HG03097 (cell line): ENCODE measurements around the gene NDUFAF3.

Experiments
- ATAC-seq: cut with Tn5 transposase; IDR thresholded peaks from one replicate; pipeline ENCODE4 v1.9.1; 2021; ENCODE audit not compliant: unreplicated experiment, low FRiP score

Gene NDUFAF3

GRCh38 chr3:49017229-49017970 is 4.5 kb upstream of the NDUFAF3 start:
- ATAC-seq: no peak

- ATAC-seq: no peak
These were observed 3.8 kb upstream of the NDUFAF3 start, which contains the start of gene DALRD3 for GRCh38 chr3:49017971-49018706. DALRD3 (minus strand) TSS chr3:49018580; CDS start chr3:49018564, 16 bp downstream.

- ATAC-seq: no peak
These were observed 3.3 kb upstream of the NDUFAF3 start for GRCh38 chr3:49018707-49019006.

GRCh38 chr3:49019941-49020329 is 2.0 kb upstream of the NDUFAF3 start:
- ATAC-seq: no peak

GRCh38 chr3:49020330-49021212 is 1.4 kb upstream of the NDUFAF3 start:
- peak; percentile 1 for ATAC-seq

GRCh38 chr3:49021213-49021812 is 608 bp upstream of the NDUFAF3 start:
- ATAC-seq: peak; percentile 50

- ATAC-seq: no peak
These were observed 809 bp downstream of the NDUFAF3 start for GRCh38 chr3:49022688-49023171.

GRCh38 chr3:49023775-49024174 is 1.9 kb downstream of the NDUFAF3 start:
- ATAC-seq: no peak

- no peak for ATAC-seq
These were observed 2.5 kb downstream of the NDUFAF3 start for GRCh38 chr3:49024449-49024848.

- ATAC-seq: no peak
These were observed 3.3 kb downstream of the NDUFAF3 start for GRCh38 chr3:49025005-49025792.

- ATAC-seq: no peak
These were observed 4.0 kb downstream of the NDUFAF3 start for GRCh38 chr3:49025793-49026520.

GRCh38 chr3:49026536-49026935 is 4.6 kb downstream of the NDUFAF3 start:
- no peak for ATAC-seq

- no peak for ATAC-seq
These were observed 5.7 kb downstream of the NDUFAF3 start for GRCh38 chr3:49027634-49028033.

- ATAC-seq: no peak
These were observed 6.4 kb downstream of the NDUFAF3 start for GRCh38 chr3:49028298-49028672.

- peak; percentile 81 for ATAC-seq
These were observed 7.0 kb downstream of the NDUFAF3 start, which contains the start of gene IMPDH2 for GRCh38 chr3:49028673-49029562. IMPDH2 (minus strand) TSS chr3:49029398; CDS start chr3:49029350, 48 bp downstream.

GRCh38 chr3:49029563-49029884 is 7.6 kb downstream of the NDUFAF3 start:
- ATAC-seq: no peak

- ATAC-seq: no peak
These were observed 8.4 kb downstream of the NDUFAF3 start for GRCh38 chr3:49030321-49030720.

- no peak for ATAC-seq
These were observed 10.9 kb downstream of the NDUFAF3 start for GRCh38 chr3:49032646-49033304.
